Measurements from ENCODE around the gene ABI3BP.

DNA sequence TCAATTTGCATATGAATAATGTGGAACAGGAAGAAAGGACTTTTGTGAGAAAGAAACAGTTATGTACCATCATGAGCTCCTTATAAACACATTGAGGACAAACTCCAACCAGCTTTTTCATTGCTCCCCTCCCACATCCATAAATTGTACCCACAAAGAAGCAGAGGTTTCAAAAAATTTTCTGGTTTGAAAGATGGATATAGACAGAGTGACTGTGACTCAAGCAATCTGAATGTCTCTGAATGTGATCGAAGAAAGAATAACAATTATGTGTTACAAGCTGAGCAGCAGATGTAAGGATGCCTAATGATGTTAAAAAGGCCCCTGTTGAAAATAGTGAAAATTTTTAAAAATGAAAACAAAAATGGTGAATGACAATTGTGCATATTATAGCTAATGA is 156.6 kb downstream of the ABI3BP start:
- TF ChIP-seq, protein P1, sequence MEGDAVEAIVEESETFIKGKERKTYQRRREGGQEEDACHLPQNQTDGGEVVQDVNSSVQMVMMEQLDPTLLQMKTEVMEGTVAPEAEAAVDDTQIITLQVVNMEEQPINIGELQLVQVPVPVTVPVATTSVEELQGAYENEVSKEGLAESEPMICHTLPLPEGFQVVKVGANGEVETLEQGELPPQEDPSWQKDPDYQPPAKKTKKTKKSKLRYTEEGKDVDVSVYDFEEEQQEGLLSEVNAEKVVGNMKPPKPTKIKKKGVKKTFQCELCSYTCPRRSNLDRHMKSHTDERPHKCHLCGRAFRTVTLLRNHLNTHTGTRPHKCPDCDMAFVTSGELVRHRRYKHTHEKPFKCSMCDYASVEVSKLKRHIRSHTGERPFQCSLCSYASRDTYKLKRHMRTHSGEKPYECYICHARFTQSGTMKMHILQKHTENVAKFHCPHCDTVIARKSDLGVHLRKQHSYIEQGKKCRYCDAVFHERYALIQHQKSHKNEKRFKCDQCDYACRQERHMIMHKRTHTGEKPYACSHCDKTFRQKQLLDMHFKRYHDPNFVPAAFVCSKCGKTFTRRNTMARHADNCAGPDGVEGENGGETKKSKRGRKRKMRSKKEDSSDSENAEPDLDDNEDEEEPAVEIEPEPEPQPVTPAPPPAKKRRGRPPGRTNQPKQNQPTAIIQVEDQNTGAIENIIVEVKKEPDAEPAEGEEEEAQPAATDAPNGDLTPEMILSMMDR (IDR thresholded peaks at IDR 0.05; ENCODE audit: low read depth, low read length) = no peak
- TF ChIP-seq, protein P2, sequence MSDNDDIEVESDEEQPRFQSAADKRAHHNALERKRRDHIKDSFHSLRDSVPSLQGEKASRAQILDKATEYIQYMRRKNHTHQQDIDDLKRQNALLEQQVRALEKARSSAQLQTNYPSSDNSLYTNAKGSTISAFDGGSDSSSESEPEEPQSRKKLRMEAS (IDR thresholded peaks at IDR 0.05; ENCODE audit: low read depth, low read length) = no peak

Measured in NB4 (cell line).